CD14-positive monocyte (primary cell): ENCODE data around the gene LZTS2. TPM values are rescaled to one million over a fixed set of nuclear protein-coding genes. Genes with fewer than 3 reads are reported as not detected.

Experiments used
- DNase-seq, 3 donors: peaks; one replicate each; pipeline ENCODE4 v3.0.0-alpha.2; 2011 to 2022
- H2AFZ ChIP-seq: 2 replicates; pipeline ENCODE4 v1.6.0; 2012; ENCODE audit warnings: mild to moderate bottlenecking, low read depth, low read length, inconsistent platforms; ENCODE audit not compliant: insufficient read depth, poor library complexity, severe bottlenecking
- H3K27ac ChIP-seq, 2 donors: 1 replicate in 1 of 2; 2 replicates in 1 of 2; pipeline ENCODE4 v1.5.1; 2012 to 2013; ENCODE audit warnings: low read length in 2 of 2, control low read depth in 1 of 2, inconsistent platforms in 1 of 2, low read depth in 1 of 2, mild to moderate bottlenecking in 1 of 2
- H3K27me3 ChIP-seq, 2 donors: one replicate each; pipeline versions ENCODE4 v1.6.0 to v1.6.1; 2011 to 2013; ENCODE audit warnings: low read length in 2 of 2; ENCODE audit not compliant: control insufficient read depth in 2 of 2, insufficient read depth in 2 of 2
- H3K36me3 ChIP-seq, 2 donors: replicated peaks in 1 of 2; 1 replicate in 1 of 2; 2 replicates in 1 of 2; pipeline versions ENCODE4 v1.5.1 to v1.6.1; 2012 to 2013; ENCODE audit warnings: low read length in 2 of 2, control low read depth in 1 of 2, inconsistent platforms in 1 of 2, mild to moderate bottlenecking in 1 of 2; ENCODE audit not compliant: insufficient read depth in 2 of 2, control insufficient read depth in 1 of 2
- H3K4me1 ChIP-seq, 2 donors: 1 replicate in 1 of 2; 2 replicates in 1 of 2; pipeline versions ENCODE4 v1.5.1 to v1.6.1; 2012 to 2013; ENCODE audit warnings: low read length in 2 of 2, control low read depth in 1 of 2, inconsistent platforms in 1 of 2, mild to moderate bottlenecking in 1 of 2, moderate library complexity in 1 of 2; ENCODE audit not compliant: insufficient read depth in 2 of 2, control insufficient read depth in 1 of 2
- H3K4me2 ChIP-seq: replicated peaks from 2 replicates; pipeline ENCODE3; 2012; ENCODE audit warnings: low read length, moderate library complexity, mild to moderate bottlenecking; ENCODE audit not compliant: poor library complexity, severe bottlenecking; ENCODE audit errors: extremely low read depth
- H3K4me3 ChIP-seq, 3 experiments: fragments of 200-600 bp in 1 of 3; sonication (generic) in 1 of 3; replicated peaks in 1 of 3; 1 replicate in 2 of 3; 2 replicates in 1 of 3; pipeline ENCODE4 v1.5.1; 2011 to 2013; ENCODE audit warnings: low read length in 3 of 3, mild to moderate bottlenecking in 3 of 3, control low read depth in 2 of 3, low read depth in 2 of 3, inconsistent platforms in 1 of 3, moderate library complexity in 1 of 3
- H3K79me2 ChIP-seq: 2 replicates; pipeline ENCODE4 v1.6.0; 2012; ENCODE audit warnings: mild to moderate bottlenecking, control low read depth, inconsistent platforms, low read length, moderate library complexity; ENCODE audit not compliant: insufficient read depth
- H3K9ac ChIP-seq: 2 replicates; pipeline ENCODE4 v1.6.0; 2017; ENCODE audit warnings: low read length, mild to moderate bottlenecking; ENCODE audit not compliant: insufficient read depth, poor library complexity, severe bottlenecking
- H3K9me3 ChIP-seq, 2 donors: replicated peaks in 1 of 2; 1 replicate in 1 of 2; 2 replicates in 1 of 2; pipeline versions ENCODE4 v1.5.1 to v1.6.1; 2012 to 2013; ENCODE audit warnings: low read length in 2 of 2, control low read depth in 1 of 2; ENCODE audit not compliant: control insufficient read depth in 1 of 2, insufficient read depth in 1 of 2
- H4K20me1 ChIP-seq: 2 replicates; pipeline ENCODE4 v1.6.0; 2012; ENCODE audit warnings: mild to moderate bottlenecking, low read length, control low read depth, moderate library complexity; ENCODE audit not compliant: insufficient read depth
- H3K27ac Mint-ChIP-seq, 7 donors: one replicate each; pipeline ENCODE4 v1.8.0; 2020; ENCODE audit warnings: mild to moderate bottlenecking in 7 of 7, mixed read lengths in 7 of 7, moderate library complexity in 6 of 7, inconsistent platforms in 2 of 7
- H3K27me3 Mint-ChIP-seq, 3 donors: one replicate each; pipeline ENCODE4 v1.8.0; 2021 to 2022; ENCODE audit warnings: low read depth in 3 of 3, mild to moderate bottlenecking in 3 of 3, mixed read lengths in 3 of 3, moderate library complexity in 3 of 3, inconsistent platforms in 1 of 3
- H3K36me3 Mint-ChIP-seq, 2 donors: one replicate each; pipeline ENCODE4 v1.8.0; 2020; ENCODE audit warnings: mixed read lengths in 2 of 2, inconsistent platforms in 1 of 2, mild to moderate bottlenecking in 1 of 2
- H3K4me1 Mint-ChIP-seq: one replicate; pipeline ENCODE4 v1.8.0; 2020; ENCODE audit warnings: mild to moderate bottlenecking, mixed read lengths
- H3K4me3 Mint-ChIP-seq, 2 donors: one replicate each; pipeline ENCODE4 v1.8.0; 2020; ENCODE audit warnings: mild to moderate bottlenecking in 2 of 2, mixed read lengths in 2 of 2, moderate library complexity in 1 of 2
- H3K9me3 Mint-ChIP-seq, 7 donors: one replicate each; pipeline ENCODE4 v1.8.0; 2020 to 2022; ENCODE audit warnings: mixed read lengths in 7 of 7, mild to moderate bottlenecking in 6 of 7, moderate library complexity in 6 of 7, inconsistent platforms in 2 of 7
- WGBS: methylation state at CpG from one replicate; pipeline ENCODE4 v1.1.5; 2013; ENCODE audit warnings: missing lambda C conversion rate; ENCODE audit not compliant: insufficient coverage; 5-methylcytosine and 5-hydroxymethylcytosine counted together
- intact Hi-C, 2 donors: fragments of 100-400 bp; cut with micrococcal nuclease; formaldehyde crosslinking; loops; one replicate each; pipeline versions ENCODE4 v1.15.0 to v1.15.1; 2023
- polyA plus RNA-seq, 3 donors: library from polyadenylated mRNA; depleted of rRNA in 1 of 3; unstranded in 2 of 3; stranded (reverse) in 1 of 3; fragments of 300-500 nt in 2 of 3; fragments of >200 nt in 1 of 3; fragmentation: Illumina TruSeq in 2 of 3; gene quantifications; 1 replicate in 2 of 3; 2 replicates in 1 of 3; pipeline ENCODE4 v1.2.3, GENCODE V29; 2012 to 2021
- TF ChIP-seq, protein P1 (sequence below): fragments of 200-600 bp; IDR thresholded peaks from one replicate; pipeline ENCODE4 v1.8.0; 2022; ENCODE audit warnings: antibody characterized with exemption, mild to moderate bottlenecking

LZTS2 gene
- polyA plus RNA-seq, 3 donors, result 2.8 to 9.2 (median 3.3) TPM

DNA sequence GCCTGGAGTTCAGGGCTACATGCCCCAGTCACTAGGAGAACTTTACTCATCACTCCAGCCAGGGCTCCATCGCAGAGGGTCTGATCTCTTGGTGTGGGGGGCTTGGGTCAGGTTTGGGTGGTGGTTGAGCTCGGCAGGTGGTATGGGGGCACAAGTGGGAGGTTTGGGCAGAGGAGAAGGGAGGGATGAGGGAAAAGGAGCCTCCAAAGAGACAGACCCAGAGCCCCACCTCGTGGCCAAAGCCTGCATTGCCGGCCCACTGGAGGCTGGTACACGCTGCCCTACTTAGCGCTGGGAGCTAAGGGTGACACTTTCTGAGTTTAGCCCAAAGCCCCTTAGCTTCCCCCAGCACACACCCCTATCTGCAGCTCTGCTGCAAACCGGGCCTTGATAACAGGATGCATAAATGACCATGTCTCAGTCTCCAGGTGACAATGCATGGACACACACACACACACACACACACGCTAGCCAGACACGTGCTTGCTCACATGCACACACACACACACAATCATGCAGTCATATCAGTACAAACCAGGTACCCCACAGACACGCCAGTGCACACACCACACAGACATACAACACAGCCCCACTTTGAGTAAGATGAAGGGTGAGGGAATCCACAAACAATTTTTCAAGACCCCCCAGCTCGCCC, 14.7 kb downstream of the LZTS2 start:
- TF ChIP-seq, protein P1, sequence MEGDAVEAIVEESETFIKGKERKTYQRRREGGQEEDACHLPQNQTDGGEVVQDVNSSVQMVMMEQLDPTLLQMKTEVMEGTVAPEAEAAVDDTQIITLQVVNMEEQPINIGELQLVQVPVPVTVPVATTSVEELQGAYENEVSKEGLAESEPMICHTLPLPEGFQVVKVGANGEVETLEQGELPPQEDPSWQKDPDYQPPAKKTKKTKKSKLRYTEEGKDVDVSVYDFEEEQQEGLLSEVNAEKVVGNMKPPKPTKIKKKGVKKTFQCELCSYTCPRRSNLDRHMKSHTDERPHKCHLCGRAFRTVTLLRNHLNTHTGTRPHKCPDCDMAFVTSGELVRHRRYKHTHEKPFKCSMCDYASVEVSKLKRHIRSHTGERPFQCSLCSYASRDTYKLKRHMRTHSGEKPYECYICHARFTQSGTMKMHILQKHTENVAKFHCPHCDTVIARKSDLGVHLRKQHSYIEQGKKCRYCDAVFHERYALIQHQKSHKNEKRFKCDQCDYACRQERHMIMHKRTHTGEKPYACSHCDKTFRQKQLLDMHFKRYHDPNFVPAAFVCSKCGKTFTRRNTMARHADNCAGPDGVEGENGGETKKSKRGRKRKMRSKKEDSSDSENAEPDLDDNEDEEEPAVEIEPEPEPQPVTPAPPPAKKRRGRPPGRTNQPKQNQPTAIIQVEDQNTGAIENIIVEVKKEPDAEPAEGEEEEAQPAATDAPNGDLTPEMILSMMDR, result peak; percentile 79
- H3K79me2 ChIP-seq, result no peaks in the 10 kb centered on the region
- Mint-ChIP-seq H3K27ac (peak overlapping the region in 2 of 7 donors; percentile 64 to 79), H3K9me3 (peaks cover 0 to 3% (median 2%) of the 10 kb centered on the region in 7 donors), H3K27me3 (peaks cover 21 to 36% (median 28%) of the 10 kb centered on the region in 3 donors), H3K4me3 (no peak overlapping the region), H3K36me3 (no peaks in the 10 kb centered on the region), H3K4me1 (peaks cover 33% of the 10 kb centered on the region)
- H3K9me3 ChIP-seq, result no peaks in the 10 kb centered on the region
- H2AFZ ChIP-seq, result no peak overlapping the region
- no peak overlapping the region for H3K4me3 ChIP-seq
- WGBS, result 16% methylated on average over 8 of the region's 11 CpGs
- DNase-seq, result peak in 2 of 3 donors; percentile 66 to 71
- peaks cover 22 to 25% of the 10 kb centered on the region in 2 donors for H3K4me1 ChIP-seq
- H3K4me2 ChIP-seq, result no peak overlapping the region
- H4K20me1 ChIP-seq, result no peaks in the 10 kb centered on the region
- no peak overlapping the region for H3K27ac ChIP-seq
- no peaks in the 10 kb centered on the region for H3K36me3 ChIP-seq
- peaks cover 0 to 5% of the 10 kb centered on the region in 2 donors for H3K27me3 ChIP-seq
- intact Hi-C loops, result loop anchor here in 1 of 2 donors (5.0 kb wide), 1 partner anchor 47 kb away; the partner anchor contains the start of gene SEMA4G
- no peak overlapping the region for H3K9ac ChIP-seq

DNA sequence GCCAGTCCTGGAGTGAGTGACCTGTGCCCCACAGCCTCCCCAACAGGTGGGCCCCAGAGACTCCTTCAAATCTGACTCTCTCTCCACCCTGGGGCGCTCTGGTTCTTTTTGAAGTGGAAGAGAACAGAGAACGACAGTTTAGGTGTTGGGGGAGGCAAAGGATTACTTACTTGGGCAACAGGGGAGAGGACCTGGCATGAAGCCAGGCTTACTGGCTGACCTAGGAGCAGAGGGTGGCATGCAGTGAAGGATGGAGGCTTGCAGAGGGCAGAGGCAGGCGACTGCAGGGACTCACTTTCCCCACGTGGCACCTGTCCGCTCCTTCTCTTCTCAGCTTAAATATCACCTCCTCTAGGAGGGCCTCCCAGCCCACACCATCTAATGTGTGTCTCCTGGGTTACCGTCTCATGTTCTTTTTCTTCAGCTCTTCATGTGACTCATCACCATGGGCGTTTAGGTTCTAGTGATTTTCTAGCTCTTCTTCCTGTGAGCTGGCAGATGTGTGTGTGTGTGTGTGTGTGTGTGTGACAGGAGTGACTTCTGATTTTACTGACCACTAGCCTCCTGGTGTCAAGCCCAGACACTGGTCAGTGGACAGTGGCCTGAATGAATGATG, 15.5 kb downstream of the LZTS2 start:
- peak in 2 of 3 donors; percentile 26 to 75 for DNase-seq
- Mint-ChIP-seq H3K36me3 (no peaks in the 10 kb centered on the region), H3K27me3 (peaks cover 21 to 38% (median 27%) of the 10 kb centered on the region in 3 donors), H3K9me3 (peaks cover 0 to 3% (median 2%) of the 10 kb centered on the region in 7 donors), H3K27ac (no peak overlapping the region), H3K4me3 (no peak overlapping the region), H3K4me1 (peaks cover 38% of the 10 kb centered on the region)
- H3K4me3 ChIP-seq, result no peak overlapping the region
- H3K36me3 ChIP-seq, result no peaks in the 10 kb centered on the region
- H3K27me3 ChIP-seq, result peaks cover 0 to 5% of the 10 kb centered on the region in 2 donors
- H3K27ac ChIP-seq, result no peak overlapping the region
- H3K79me2 ChIP-seq, result no peaks in the 10 kb centered on the region
- H3K4me1 ChIP-seq, result peaks cover 25 to 27% of the 10 kb centered on the region in 2 donors
- H3K4me2 ChIP-seq, result no peak overlapping the region
- intact Hi-C loops, result loop anchor here in 1 of 2 donors (5.0 kb wide), 1 partner anchor 48 kb away; the partner anchor contains the start of gene SEMA4G
- no peak overlapping the region for H2AFZ ChIP-seq
- WGBS, result 100% methylated on average over 2 of the region's 7 CpGs
- H4K20me1 ChIP-seq, result no peaks in the 10 kb centered on the region
- no peak overlapping the region for H3K9ac ChIP-seq
- TF ChIP-seq, protein P1, result no peak
- no peaks in the 10 kb centered on the region for H3K9me3 ChIP-seq
